Endothelial cell (in vitro differentiated cells): ENCODE data around the gene CA11. TPM values are rescaled to one million over a fixed set of nuclear protein-coding genes. Genes with fewer than 3 reads are reported as not detected.
A peak's percentile ranks its signal among the peaks of the same experiment; 100 is the strongest.

ENCODE experiments used
- DNase-seq: peaks from one replicate; pipeline ENCODE4 v3.0.0; 2021; ENCODE audit warnings: low spot score
- H3K27ac Mint-ChIP-seq: one replicate; pipeline ENCODE4 v1.8.0; 2021; ENCODE audit warnings: mixed read lengths, inconsistent platforms; ENCODE audit not compliant: unreplicated experiment
- H3K27me3 Mint-ChIP-seq: one replicate; pipeline ENCODE4 v1.8.0; 2021; ENCODE audit warnings: mild to moderate bottlenecking, moderate library complexity, mixed read lengths, inconsistent platforms; ENCODE audit not compliant: unreplicated experiment
- H3K36me3 Mint-ChIP-seq: one replicate; pipeline ENCODE4 v1.8.0; 2021; ENCODE audit warnings: mild to moderate bottlenecking, low read depth, mixed read lengths, inconsistent platforms; ENCODE audit not compliant: unreplicated experiment
- H3K4me1 Mint-ChIP-seq: one replicate; pipeline ENCODE4 v1.8.0; 2021; ENCODE audit warnings: mild to moderate bottlenecking, mixed read lengths, inconsistent platforms; ENCODE audit not compliant: unreplicated experiment
- H3K4me3 Mint-ChIP-seq: one replicate; pipeline ENCODE4 v1.8.0; 2021; ENCODE audit warnings: mild to moderate bottlenecking, mixed read lengths, inconsistent platforms; ENCODE audit not compliant: unreplicated experiment
- H3K9me3 Mint-ChIP-seq: one replicate; pipeline ENCODE4 v1.8.0; 2021; ENCODE audit warnings: mixed read lengths, inconsistent platforms; ENCODE audit not compliant: unreplicated experiment
- CTCF ChIP-seq: fragments of 200-600 bp; sonication (generic); IDR thresholded peaks from one replicate; pipeline ENCODE4 v1.5.0; 2021; ENCODE audit warnings: antibody characterized with exemption; ENCODE audit not compliant: unreplicated experiment
- total RNA-seq: library from RNA; stranded (reverse); fragmentation: NEBNext Ultra II Directional; extraction: Animal tissue kit (Norgen Biotek cat#: 25700); gene quantifications from one replicate; pipeline ENCODE4 v1.2.1, GENCODE V29; 2021; ENCODE audit not compliant: unreplicated experiment

Gene CA11
- total RNA-seq, 1 donor from 2014 or later = 11.9 TPM

GRCh38 chr19:48637948-48638830 lies 7.8 kb downstream of the CA11 start:
- no peak for TF ChIP-seq CTCF
- Mint-ChIP-seq H3K9me3 (no peaks in the 10 kb centered on the region), H3K36me3 (peaks cover 8% of the 10 kb centered on the region), H3K4me3 (peak overlapping the region; percentile 90), H3K27me3 (peaks cover 22% of the 10 kb centered on the region), H3K4me1 (peaks cover 21% of the 10 kb centered on the region), H3K27ac (peak overlapping the region; percentile 94)
- peak; percentile 76 for DNase-seq

- TF ChIP-seq CTCF = no peak
- peak overlapping the region; percentile 94 for H3K27ac Mint-ChIP-seq
- peaks cover 7% of the 10 kb centered on the region for H3K36me3 Mint-ChIP-seq
- peaks cover 20% of the 10 kb centered on the region for H3K4me1 Mint-ChIP-seq
- peak overlapping the region; percentile 90 for H3K4me3 Mint-ChIP-seq
- no peaks in the 10 kb centered on the region for H3K9me3 Mint-ChIP-seq
- peaks cover 20% of the 10 kb centered on the region for H3K27me3 Mint-ChIP-seq
- DNase-seq = peak; percentile 94
Observed at GRCh38 chr19:48637449-48637947, 8.5 kb downstream of the CA11 start.

- peaks cover 22% of the 10 kb centered on the region for H3K27me3 Mint-ChIP-seq
- H3K36me3 Mint-ChIP-seq = peaks cover 5% of the 10 kb centered on the region
- peak within 1 kb of the TSS; percentile 94 for H3K27ac Mint-ChIP-seq
- no peak for DNase-seq
- H3K4me1 Mint-ChIP-seq = peaks cover 19% of the 10 kb centered on the region
- no peaks in the 10 kb centered on the region for H3K9me3 Mint-ChIP-seq
- no peak for TF ChIP-seq CTCF
- H3K4me3 Mint-ChIP-seq = peak within 1 kb of the TSS; percentile 90
Observed at GRCh38 chr19:48636859-48637448, 9.0 kb downstream of the CA11 start, which contains the start of gene DBP. Gene DBP, minus strand, starts transcription at chr19:48637379. Its CDS starts 385 bp downstream, at chr19:48636994.

GRCh38 chr19:48635966-48636858 lies 9.8 kb downstream of the CA11 start:
- Mint-ChIP-seq H3K4me3 (peak overlapping the region; percentile 72), H3K4me1 (peaks cover 19% of the 10 kb centered on the region), H3K36me3 (peaks cover 5% of the 10 kb centered on the region), H3K9me3 (no peaks in the 10 kb centered on the region), H3K27ac (no peak overlapping the region), H3K27me3 (peaks cover 22% of the 10 kb centered on the region)
- no peak for TF ChIP-seq CTCF
- DNase-seq = no peak
